OCI-LY7 (cell line): ENCODE results near the gene SH2D3A.

Experiments used
- EZH2phosphoT487 ChIP-seq: fragments of 200-600 bp; sonication (generic); IDR thresholded peaks from 2 replicates; pipeline ENCODE4 v1.6.1; 2018; ENCODE audit warnings: low read depth, borderline replicate concordance, mild to moderate bottlenecking, mixed run types, antibody characterized with exemption, low read length, moderate library complexity, mixed read lengths
- TF ChIP-seq, protein P1 (sequence below): fragments of 200-600 bp; sonication (generic); conservative IDR thresholded peaks from 2 replicates; pipeline ENCODE4 v1.5.1; 2014; ENCODE audit warnings: mild to moderate bottlenecking, antibody characterized with exemption, low read length, moderate library complexity, mixed read lengths

- TF ChIP-seq, protein P1, sequence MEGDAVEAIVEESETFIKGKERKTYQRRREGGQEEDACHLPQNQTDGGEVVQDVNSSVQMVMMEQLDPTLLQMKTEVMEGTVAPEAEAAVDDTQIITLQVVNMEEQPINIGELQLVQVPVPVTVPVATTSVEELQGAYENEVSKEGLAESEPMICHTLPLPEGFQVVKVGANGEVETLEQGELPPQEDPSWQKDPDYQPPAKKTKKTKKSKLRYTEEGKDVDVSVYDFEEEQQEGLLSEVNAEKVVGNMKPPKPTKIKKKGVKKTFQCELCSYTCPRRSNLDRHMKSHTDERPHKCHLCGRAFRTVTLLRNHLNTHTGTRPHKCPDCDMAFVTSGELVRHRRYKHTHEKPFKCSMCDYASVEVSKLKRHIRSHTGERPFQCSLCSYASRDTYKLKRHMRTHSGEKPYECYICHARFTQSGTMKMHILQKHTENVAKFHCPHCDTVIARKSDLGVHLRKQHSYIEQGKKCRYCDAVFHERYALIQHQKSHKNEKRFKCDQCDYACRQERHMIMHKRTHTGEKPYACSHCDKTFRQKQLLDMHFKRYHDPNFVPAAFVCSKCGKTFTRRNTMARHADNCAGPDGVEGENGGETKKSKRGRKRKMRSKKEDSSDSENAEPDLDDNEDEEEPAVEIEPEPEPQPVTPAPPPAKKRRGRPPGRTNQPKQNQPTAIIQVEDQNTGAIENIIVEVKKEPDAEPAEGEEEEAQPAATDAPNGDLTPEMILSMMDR = no peak
- no peak for TF ChIP-seq EZH2phosphoT487
Measured at GRCh38 chr19:6751189-6751588, 16.0 kb downstream of the SH2D3A start.
